ENCODE data around the gene C2CD2. TPM values are rescaled to one million over a fixed set of nuclear protein-coding genes. Genes with fewer than 3 reads are reported as not detected.

The C2CD2 gene
- total and polyA plus RNA-seq, 10 of the 15 experiments (the other 5 are each of a cell fraction or from before 2014, with no cell fraction given): 2.2 to 30.9 (median 9.9) TPM

GRCh38 chr21:41932576-41933312 lies 21.1 kb downstream of the C2CD2 start (continued):
- TF ChIP-seq POU2F2 (IDR thresholded peaks at IDR 0.05; ENCODE audit: borderline replicate concordance, low read depth, low read length) (no peak), EP300 (IDR thresholded peaks at IDR 0.05; ENCODE audit: borderline replicate concordance in 1 of 2, control insufficient read depth in 1 of 2, low read depth in 2 of 2, low read length in 2 of 2) (no peak), ZBTB33 (IDR thresholded peaks at IDR 0.05) (no peak), SRF (IDR thresholded peaks at IDR 0.05; ENCODE audit: low read depth in 2 of 2, low read length in 2 of 2) (no peak), NFYB (IDR thresholded peaks at IDR 0.05; ENCODE audit: insufficient read depth, low read depth, low read length) (no peak)

GRCh38 chr21:41932191-41932575 lies 21.6 kb downstream of the C2CD2 start:
- CTCF ChIA-PET: no interaction called here
- no peak for FAIRE-seq
- TF ChIP-seq SMARCA5 (IDR thresholded peaks at IDR 0.05): no peak
- no peak for TF ChIP-seq ZNF217 (IDR thresholded peaks at IDR 0.05)
- TF ChIP-seq YY1 (IDR thresholded peaks at IDR 0.05; ENCODE audit: low read depth, low read length): no peak
- TF ChIP-seq CBX5 (IDR thresholded peaks at IDR 0.05; ENCODE audit: low read depth): no peak
- TF ChIP-seq ATF7 (IDR thresholded peaks at IDR 0.05; ENCODE audit: low read depth): no peak
- TF ChIP-seq PAX5 (IDR thresholded peaks at IDR 0.05; ENCODE audit: borderline replicate concordance, low read depth, low read length): no peak
- TF ChIP-seq MAX (IDR thresholded peaks at IDR 0.05; ENCODE audit: low read depth, low read length): no peak
- no peak for TF ChIP-seq ZBTB33 (IDR thresholded peaks at IDR 0.05)
- no peak for TF ChIP-seq REST (IDR thresholded peaks at IDR 0.05; ENCODE audit: low read depth, low read length)

More at GRCh38 chr21:41932191-41932575, 21.6 kb downstream of the C2CD2 start:
- H4K20me1 ChIP-seq (ENCODE audit: control insufficient read depth, insufficient read depth): no peaks in the 10 kb centered on the region
- ATAC-seq (no peak), DNase-seq (ENCODE audit: low read depth, low spot score) (no peak)
- WGBS (ENCODE audit: insufficient coverage, insufficient replicate concordance, low lambda C conversion rate, missing lambda C conversion rate): 43% methylated on average over 5 of the region's 13 CpGs
- peaks cover 30% of the 10 kb centered on the region for H3K4me1 ChIP-seq (ENCODE audit: control insufficient read depth, insufficient read depth, low read length)
- intact Hi-C loops (cut with micrococcal nuclease; ENCODE audit: unreplicated experiment) (no loop called here), in situ Hi-C loops (cut with MboI) (no loop called here)
- H3K9ac ChIP-seq (ENCODE audit: control insufficient read depth, insufficient read depth, low read length): no peak overlapping the region
- ChIA-PET RAD21 (ENCODE audit: unreplicated experiment) (no interaction called here), SMC1A (ENCODE audit: uncharacterized antibody, unreplicated experiment) (interaction anchor here (0.9 kb wide), 1 partner anchor 9 kb away, joined by 3 read pairs; no protein-coding TSS in a partner anchor), POLR2A (no interaction called here)
- H2AFZ ChIP-seq (ENCODE audit: control insufficient read depth, low read depth, low read length): no peak overlapping the region
- H3K9me3 ChIP-seq (replicated peaks; ENCODE audit: control insufficient read depth, insufficient read depth, low read length): no peaks in the 10 kb centered on the region; the same call in 2 of the 3 replicates
- BruUV-seq (replicated peaks): no TSS peak
- H3K27me3 ChIP-seq (replicated peaks in 1 of 2; ENCODE audit: control insufficient read depth in 2 of 2, insufficient read depth in 2 of 2, low read length in 1 of 2): no peaks in the 10 kb centered on the region
- no peaks in the 10 kb centered on the region for H3K36me3 ChIP-seq (ENCODE audit: control insufficient read depth in 2 of 2, insufficient read depth in 2 of 2, low read length in 1 of 2)
- H3K27ac ChIP-seq (ENCODE audit: control insufficient read depth, insufficient read depth): no peak overlapping the region
- H3K79me2 ChIP-seq (ENCODE audit: control insufficient read depth, insufficient read depth, low read length): peaks cover 3% of the 10 kb centered on the region
- no peak overlapping the region for H3K4me3 ChIP-seq
- H3K4me2 ChIP-seq (ENCODE audit: control insufficient read depth, insufficient read depth): no peak overlapping the region

Data from GM12878 (cell line).